Measurements from ENCODE around the gene ICAM4.
"Not testable (repeated sequence)": the region's sequence is repeated elsewhere in the genome, so short reads cannot be mapped to it uniquely, and the experiment has no call there.

The ICAM4 gene

GRCh38 chr19:10268071-10268470 is 18.7 kb upstream of the ICAM4 start:
- no peak for DNase-seq (ENCODE audit: low read depth in 2 of 3, low spot score in 2 of 3)

GRCh38 chr19:10269333-10270179 is 17.2 kb upstream of the ICAM4 start:
- DNase-seq (ENCODE audit: low read depth in 2 of 3, low spot score in 2 of 3) = peak; percentile 72 to 94 (median 80)

- DNase-seq (ENCODE audit: low read depth in 2 of 3, low spot score in 2 of 3) = peak in 2 of 3 experiments; percentile 72 to 74
These were observed 16.6 kb upstream of the ICAM4 start for GRCh38 chr19:10270180-10270615.

GRCh38 chr19:10270616-10271394 is 15.9 kb upstream of the ICAM4 start, which contains the start of gene ICAM1:
ICAM1 (plus strand) TSS chr19:10271120; CDS start chr19:10271160, 40 bp downstream.
- peak; percentile 52 to 65 (median 61) for DNase-seq (ENCODE audit: low read depth in 2 of 3, low spot score in 2 of 3)

GRCh38 chr19:10271543-10272086 is 15.1 kb upstream of the ICAM4 start:
- DNase-seq (ENCODE audit: low read depth in 2 of 3, low spot score in 2 of 3) = no peak

- no peak for DNase-seq (ENCODE audit: low read depth in 2 of 3, low spot score in 2 of 3)
These were observed 12.2 kb upstream of the ICAM4 start for GRCh38 chr19:10274589-10274988.

DNA sequence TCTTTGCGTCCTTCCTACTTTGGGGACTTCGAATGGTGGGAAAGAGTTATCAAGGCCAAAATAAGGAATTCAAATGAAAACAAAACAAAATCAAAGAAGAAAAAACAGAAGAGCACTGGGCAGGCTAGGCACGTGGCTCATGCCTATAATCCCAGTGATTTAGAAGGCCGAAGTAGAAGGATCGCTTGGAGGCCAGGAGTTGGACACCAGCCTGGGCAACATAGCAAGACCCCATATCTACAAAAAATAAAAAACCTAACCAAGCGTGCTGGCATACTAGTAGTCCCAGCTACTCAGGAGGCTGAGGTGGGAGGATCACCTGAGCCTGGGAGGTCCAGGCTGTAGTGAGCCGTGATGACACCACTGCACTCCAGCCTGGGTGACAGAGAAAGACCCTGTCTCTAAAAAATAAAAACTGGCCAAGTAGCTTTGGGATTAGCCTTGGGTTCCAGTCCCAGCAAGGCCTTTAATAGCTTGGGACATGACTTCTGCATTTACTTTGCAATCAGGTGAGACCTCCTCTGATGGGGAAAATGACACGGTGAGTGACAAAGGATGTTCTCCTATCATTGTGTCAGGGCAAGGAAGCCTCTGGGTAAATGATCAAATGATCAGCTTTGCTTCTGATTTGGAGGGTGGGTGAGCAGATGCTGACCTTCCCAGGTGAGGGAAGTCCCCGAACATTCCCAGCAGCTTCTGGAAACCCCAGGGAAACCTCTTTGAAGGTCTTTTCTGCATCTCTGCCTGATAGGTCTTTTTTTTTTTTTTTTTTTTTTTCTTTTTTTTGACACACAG is 8.8 kb upstream of the ICAM4 start:
- DNase-seq (ENCODE audit: low read depth in 2 of 3, low spot score in 2 of 3) = no peak

GRCh38 chr19:10278935-10279334 is 7.8 kb upstream of the ICAM4 start:
- DNase-seq (ENCODE audit: low read depth in 2 of 3, low spot score in 2 of 3) = no peak

DNA sequence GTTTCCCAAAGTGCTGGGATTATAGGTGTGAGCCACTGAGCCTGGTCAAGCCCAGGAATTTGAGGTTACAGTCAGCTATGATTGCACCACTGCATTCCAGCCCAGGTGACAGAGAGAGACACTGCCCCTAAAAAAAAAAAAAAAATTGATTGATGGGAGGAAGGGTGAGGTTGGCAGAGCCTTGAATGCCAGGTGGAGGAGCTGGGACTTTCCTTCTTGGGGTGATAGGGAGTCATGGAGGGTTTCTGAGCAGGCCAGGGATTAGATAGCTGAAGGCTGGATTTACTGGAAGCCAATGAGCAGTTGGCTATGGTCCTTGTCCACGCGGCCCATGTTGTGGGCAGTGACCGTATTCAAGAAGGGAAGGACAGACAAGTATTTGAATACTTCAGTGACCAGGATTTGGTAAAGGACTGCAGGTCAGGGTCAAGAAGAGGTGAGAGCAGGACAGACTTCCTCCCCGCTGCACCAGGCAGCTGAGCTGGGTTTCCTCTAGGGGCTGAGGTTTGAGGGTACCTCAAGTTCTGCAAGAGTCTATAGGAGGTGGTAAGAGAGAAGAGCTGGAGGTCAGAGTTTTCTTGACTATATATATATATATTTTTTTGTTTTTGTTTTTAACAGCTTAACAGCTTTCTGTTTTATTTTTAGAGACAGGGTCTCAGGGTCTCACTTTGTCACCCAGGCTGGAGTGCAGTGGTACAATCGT is 6.9 kb upstream of the ICAM4 start:
- no peak for DNase-seq (ENCODE audit: low read depth in 2 of 3, low spot score in 2 of 3)

DNA sequence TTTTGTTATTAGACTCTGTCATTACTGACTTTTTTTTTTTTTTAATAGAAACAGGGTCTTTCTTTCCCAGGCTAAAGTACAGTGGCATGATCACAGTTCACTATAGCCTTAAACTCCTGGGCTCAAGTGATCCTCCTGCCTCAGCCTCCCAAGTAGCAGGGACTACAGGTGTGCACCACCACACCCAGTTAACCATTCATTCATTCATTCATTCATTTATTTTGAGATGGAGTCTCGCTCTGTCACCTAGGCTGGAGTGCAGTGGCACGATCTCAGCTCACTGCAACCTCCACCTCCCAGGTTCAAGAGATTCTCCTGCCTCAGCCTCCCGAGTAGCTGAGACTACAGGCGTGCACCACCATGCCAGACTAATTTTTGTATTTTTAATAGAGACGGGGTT is 4.7 kb upstream of the ICAM4 start:
- not testable (repeated sequence) for DNase-seq (ENCODE audit: low read depth in 2 of 3, low spot score in 2 of 3)

DNA sequence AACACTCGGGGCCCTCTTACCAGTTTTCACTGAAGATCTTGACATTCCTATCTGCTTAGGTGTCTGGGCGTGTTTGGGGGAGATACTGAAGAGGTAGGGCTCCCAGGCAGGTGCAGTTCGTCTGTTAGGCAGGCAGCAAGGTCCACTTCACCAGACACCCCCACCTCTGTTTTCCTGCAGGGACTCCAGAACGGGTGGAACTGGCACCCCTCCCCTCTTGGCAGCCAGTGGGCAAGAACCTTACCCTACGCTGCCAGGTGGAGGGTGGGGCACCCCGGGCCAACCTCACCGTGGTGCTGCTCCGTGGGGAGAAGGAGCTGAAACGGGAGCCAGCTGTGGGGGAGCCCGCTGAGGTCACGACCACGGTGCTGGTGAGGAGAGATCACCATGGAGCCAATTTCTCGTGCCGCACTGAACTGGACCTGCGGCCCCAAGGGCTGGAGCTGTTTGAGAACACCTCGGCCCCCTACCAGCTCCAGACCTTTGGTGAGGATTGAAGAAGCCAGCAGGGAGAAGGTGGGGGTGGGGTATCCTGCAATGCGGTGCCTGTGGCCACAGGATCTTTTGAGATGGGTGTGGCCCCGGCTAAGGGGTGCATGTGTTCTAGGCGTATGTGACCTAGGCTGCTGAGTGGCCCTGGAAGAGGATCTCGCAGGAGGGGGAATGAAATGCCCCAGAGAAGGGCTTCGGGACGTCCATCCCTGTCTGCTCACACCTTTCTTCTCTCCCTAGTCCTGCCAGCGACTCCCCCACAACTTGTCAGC is 3.3 kb upstream of the ICAM4 start:
- no peak for DNase-seq (ENCODE audit: low read depth in 2 of 3, low spot score in 2 of 3)

DNA sequence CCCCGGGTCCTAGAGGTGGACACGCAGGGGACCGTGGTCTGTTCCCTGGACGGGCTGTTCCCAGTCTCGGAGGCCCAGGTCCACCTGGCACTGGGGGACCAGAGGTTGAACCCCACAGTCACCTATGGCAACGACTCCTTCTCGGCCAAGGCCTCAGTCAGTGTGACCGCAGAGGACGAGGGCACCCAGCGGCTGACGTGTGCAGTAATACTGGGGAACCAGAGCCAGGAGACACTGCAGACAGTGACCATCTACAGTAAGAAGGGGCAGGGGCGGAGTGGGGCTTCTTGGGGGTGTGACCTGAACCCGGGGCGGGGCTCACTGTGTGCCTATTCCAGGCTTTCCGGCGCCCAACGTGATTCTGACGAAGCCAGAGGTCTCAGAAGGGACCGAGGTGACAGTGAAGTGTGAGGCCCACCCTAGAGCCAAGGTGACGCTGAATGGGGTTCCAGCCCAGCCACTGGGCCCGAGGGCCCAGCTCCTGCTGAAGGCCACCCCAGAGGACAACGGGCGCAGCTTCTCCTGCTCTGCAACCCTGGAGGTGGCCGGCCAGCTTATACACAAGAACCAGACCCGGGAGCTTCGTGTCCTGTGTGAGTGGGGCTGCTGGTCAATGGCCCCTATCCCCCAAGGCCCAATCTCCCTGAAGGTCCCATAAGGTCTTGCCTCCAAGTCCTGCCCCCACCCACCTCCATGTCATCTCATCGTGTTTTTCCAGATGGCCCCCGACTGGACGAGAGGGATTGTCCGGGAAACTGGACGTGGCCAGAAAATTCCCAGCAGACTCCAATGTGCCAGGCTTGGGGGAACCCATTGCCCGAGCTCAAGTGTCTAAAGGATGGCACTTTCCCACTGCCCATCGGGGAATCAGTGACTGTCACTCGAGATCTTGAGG is 2.4 kb upstream of the ICAM4 start:
- no peak for DNase-seq (ENCODE audit: low read depth in 2 of 3, low spot score in 2 of 3)

DNA sequence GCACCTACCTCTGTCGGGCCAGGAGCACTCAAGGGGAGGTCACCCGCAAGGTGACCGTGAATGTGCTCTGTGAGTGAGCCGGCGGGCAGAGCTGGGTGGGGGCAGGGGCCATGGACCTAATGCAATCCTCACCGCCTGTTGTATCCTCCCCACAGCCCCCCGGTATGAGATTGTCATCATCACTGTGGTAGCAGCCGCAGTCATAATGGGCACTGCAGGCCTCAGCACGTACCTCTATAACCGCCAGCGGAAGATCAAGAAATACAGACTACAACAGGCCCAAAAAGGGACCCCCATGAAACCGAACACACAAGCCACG is 1.8 kb upstream of the ICAM4 start:
- no peak for DNase-seq (ENCODE audit: low read depth in 2 of 3, low spot score in 2 of 3)

DNA sequence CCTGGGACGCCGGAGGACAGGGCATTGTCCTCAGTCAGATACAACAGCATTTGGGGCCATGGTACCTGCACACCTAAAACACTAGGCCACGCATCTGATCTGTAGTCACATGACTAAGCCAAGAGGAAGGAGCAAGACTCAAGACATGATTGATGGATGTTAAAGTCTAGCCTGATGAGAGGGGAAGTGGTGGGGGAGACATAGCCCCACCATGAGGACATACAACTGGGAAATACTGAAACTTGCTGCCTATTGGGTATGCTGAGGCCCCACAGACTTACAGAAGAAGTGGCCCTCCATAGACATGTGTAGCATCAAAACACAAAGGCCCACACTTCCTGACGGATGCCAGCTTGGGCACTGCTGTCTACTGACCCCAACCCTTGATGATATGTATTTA is 1.4 kb upstream of the ICAM4 start:
- no peak for DNase-seq (ENCODE audit: low read depth in 2 of 3, low spot score in 2 of 3)

GRCh38 chr19:10288662-10289166 is 2.0 kb downstream of the ICAM4 start:
- no peak for DNase-seq (ENCODE audit: low read depth in 2 of 3, low spot score in 2 of 3)

DNA sequence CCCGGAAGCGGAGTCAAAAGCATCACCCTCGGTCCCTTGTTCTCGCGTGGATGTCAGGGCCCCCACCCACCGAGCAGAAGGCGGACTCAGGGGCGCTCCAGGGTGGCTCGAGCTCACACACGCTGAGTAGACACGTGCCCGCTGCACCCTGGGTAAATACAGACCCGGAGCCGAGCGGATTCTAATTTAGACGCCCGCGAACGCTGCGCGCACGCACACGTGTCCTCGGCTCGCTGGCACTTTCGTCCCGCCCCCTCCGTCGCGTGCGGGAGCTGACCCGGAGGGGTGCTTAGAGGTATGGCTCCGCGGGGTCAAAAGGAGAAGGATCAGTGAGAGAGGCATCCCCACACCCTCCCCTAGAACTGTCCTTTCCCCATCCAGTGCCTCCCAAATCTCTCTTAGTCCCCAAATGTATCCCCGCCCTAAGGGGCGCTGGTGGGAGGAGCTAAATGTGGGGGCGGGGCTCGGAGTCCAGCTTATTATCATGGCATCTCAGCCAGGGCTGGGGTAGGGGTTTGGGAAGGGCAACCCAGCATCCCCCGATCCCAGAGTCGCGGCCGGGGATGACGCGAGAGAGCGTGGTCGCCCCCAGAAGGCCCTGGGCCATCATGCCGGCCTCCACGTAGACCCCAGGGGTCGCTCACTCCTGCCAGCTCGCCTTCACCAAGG is 2.5 kb downstream of the ICAM4 start:
- DNase-seq (ENCODE audit: low read depth in 2 of 3, low spot score in 2 of 3) = peak in 1 of 3 experiments; percentile 54

DNA sequence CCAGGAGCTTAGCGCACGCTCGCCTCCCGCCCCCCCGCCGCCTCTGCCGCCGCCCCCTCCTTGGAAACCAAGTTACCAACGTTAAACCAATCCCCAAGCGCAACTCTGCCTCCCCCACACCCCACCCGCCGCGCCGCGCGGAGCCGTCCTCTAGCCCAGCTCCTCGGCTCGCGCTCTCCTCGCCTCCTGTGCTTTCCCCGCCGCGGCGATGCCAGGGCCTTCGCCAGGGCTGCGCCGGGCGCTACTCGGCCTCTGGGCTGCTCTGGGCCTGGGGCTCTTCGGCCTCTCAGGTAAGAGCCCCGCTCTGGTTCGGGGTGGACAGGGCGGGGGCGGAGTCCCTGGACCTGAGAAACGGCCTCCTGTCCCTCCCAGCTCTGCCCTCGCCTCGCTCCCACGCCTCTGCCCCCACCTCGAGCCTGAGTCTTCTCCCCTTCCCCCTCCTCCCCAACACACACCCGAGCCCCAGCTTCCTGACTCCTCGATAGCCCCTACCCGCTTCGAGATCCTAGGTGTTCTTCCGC is 3.1 kb downstream of the ICAM4 start, which contains the start of gene ICAM5:
ICAM5 (plus strand) TSS at position 117 of the 521 bp plus-strand sequence; CDS start at position 209, 92 bp downstream.
- DNase-seq (ENCODE audit: low read depth in 2 of 3, low spot score in 2 of 3) = no peak

Data from activated CD8-positive, alpha-beta memory T cell treated with anti-CD3 and anti-CD28 coated beads for 48 hours (primary cell).